Measurements from ENCODE around the gene EFTUD2.

- TF ChIP-seq POLR2A (IDR thresholded peaks at IDR 0.05; ENCODE audit: low read length) (no peak), GATA1 (IDR thresholded peaks at IDR 0.05; ENCODE audit: low read depth, low read length) (no peak)
These were observed 7.8 kb upstream of the EFTUD2 start for GRCh38 chr17:44906763-44907728.
